Measurements from ENCODE around the gene CDH4.

DNA sequence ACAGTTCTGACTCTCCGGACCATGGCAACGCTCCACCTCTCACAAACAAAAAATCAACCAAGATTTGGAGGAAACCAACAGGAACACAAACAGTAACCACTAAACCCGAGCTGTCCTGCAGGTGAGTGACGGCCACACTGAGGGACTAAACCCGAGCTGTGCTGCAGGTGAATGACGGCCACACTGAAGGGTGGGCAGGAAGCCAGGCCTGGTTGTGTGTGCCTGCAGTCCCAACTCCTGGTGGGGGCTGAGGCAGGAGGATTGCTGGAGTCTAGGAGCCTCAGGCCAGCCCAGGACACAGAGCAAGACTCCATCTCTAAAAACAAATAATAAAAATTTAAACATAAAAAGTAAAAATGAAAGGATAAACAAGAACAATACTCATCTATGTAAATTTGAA is 733.0 kb downstream of the CDH4 start:
- TF ChIP-seq, protein P1, sequence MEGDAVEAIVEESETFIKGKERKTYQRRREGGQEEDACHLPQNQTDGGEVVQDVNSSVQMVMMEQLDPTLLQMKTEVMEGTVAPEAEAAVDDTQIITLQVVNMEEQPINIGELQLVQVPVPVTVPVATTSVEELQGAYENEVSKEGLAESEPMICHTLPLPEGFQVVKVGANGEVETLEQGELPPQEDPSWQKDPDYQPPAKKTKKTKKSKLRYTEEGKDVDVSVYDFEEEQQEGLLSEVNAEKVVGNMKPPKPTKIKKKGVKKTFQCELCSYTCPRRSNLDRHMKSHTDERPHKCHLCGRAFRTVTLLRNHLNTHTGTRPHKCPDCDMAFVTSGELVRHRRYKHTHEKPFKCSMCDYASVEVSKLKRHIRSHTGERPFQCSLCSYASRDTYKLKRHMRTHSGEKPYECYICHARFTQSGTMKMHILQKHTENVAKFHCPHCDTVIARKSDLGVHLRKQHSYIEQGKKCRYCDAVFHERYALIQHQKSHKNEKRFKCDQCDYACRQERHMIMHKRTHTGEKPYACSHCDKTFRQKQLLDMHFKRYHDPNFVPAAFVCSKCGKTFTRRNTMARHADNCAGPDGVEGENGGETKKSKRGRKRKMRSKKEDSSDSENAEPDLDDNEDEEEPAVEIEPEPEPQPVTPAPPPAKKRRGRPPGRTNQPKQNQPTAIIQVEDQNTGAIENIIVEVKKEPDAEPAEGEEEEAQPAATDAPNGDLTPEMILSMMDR (IDR thresholded peaks at IDR 0.05; ENCODE audit: insufficient read depth, low read depth, low read length), result no peak
- TF ChIP-seq EZH2 (IDR thresholded peaks at IDR 0.05; ENCODE audit: insufficient read depth, low read length), result no peak

Measured in astrocyte (in vitro differentiated cells and primary cell).